HG03439 (cell line): ENCODE measurements around the gene MED17.

ENCODE experiments used
- ATAC-seq: cut with Tn5 transposase; IDR thresholded peaks from one replicate; pipeline ENCODE4 v1.9.1; 2021; ENCODE audit warnings: mild to moderate bottlenecking, moderate library complexity; ENCODE audit not compliant: unreplicated experiment

MED17 gene

DNA sequence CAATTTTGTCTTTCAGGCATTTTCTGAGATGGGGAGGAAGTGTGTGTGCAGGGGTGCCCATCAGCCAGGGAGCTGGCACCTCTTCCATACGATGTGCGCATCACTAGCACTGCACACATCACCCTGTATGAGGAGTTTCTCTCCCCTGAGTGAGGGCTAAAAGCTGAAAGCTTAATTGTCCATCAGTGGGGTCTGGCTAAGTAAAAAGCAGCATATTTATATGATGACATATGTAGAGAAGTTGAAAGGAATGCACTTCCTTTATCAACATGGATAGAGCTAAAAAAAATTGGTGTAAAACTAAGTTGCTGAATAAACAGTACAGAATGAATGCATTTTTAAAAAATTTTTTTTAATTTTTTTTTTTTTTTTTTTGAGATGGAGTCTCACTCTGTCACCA is 62.3 kb downstream of the MED17 start:
- ATAC-seq: no peak

DNA sequence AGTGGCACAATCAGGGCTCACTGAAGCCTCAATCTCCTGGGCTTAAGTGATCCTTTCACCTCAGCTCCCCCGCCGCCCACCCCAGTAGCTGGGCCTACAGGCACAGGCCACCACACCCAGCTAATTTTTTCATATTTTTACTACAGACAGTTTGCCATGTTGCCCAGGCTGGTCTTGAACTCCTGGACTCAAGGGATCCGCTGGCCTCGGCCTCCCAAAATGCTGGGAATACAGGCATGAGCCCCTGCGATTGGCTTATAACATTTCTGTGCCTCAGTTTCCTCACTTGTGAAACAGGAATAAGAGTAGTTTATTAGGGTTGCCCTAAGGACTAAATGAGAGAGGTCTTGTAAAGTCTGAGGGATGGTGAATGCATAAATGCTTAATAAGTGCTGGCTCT is 65.1 kb downstream of the MED17 start:
- no peak for ATAC-seq

GRCh38 chr11:93849751-93850593 is 65.9 kb downstream of the MED17 start:
- no peak for ATAC-seq

- no peak for ATAC-seq
Observed at GRCh38 chr11:93850594-93851018, 66.5 kb downstream of the MED17 start, which contains the start of gene VSTM5. Gene VSTM5, minus strand, starts transcription at chr11:93850618. Its CDS starts 116 bp downstream, at chr11:93850502.

DNA sequence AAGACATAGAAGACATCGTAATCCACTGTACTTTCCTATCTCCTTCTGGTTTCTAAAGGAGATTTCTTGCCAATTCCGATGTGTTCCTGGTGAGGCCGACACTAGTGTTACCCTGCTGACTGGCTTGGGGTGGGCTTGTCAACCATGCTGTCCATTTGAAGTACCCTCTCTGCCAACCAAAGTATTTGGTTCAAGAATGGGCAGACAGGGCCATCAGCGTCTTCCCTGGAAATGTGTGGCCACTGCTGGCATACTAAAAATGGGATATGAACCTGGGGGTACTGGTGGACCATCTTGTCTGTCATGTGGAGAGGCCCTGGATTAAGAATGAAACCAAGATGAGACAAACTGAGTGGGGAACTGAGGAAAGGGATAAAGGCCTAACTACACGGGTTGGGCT is 68.2 kb downstream of the MED17 start:
- no peak for ATAC-seq

DNA sequence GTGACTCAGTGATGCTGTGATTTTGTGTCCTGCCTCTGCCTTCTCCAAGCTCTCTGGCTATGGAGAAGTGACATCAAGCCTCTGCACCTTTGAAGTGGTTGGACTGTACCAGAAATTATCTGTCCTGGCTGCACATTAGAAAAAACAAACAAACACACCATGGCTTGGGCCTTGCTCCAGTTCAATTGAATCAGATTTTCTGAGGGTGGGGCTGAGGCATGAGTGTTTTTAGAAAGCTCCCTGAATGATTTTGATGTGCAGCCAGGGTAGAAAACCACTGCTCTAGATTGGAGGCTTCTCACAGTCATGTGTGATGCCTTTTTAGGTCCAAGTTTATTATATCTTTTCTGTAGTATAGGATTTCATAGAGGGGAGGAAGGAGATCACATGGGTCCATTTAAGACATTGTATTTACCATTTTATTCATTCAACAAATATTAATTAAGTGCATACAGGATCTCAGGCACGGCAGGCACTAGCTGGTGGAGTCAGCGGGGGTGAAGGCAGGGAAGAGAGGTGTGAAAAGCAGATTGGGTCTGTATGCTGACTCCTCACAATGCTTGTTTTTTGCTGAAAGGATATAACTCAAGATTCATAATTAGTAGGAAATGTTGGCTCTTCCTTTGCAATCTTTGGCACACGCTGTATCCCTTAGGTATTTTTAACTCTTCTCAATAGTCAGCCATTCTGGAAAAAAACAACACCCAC is 73.5 kb downstream of the MED17 start:
- no peak for ATAC-seq

- ATAC-seq: no peak
Observed at GRCh38 chr11:93858121-93858775, 74.2 kb downstream of the MED17 start.

DNA sequence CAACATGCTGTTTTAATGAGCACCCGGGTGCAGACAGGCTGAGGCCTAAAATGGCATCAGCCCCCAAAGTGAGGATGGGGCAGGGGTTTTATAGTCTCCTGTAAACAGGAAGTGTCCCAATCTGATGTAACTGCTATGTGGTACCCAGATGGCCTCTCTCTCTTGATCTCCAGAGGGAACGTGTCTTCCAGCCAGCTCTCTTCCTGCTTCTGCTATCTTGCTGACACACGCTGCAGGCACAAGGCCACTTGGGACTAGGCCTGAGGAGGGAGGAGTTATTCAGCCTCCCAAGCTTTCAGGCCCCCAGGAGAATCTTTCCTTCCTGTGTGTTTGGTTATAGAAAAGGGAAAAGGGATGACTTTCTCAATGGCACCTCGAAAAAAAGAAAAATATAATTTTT is 77.7 kb downstream of the MED17 start:
- no peak for ATAC-seq
